ENCODE data around the gene CDH11.

The CDH11 gene

DNA sequence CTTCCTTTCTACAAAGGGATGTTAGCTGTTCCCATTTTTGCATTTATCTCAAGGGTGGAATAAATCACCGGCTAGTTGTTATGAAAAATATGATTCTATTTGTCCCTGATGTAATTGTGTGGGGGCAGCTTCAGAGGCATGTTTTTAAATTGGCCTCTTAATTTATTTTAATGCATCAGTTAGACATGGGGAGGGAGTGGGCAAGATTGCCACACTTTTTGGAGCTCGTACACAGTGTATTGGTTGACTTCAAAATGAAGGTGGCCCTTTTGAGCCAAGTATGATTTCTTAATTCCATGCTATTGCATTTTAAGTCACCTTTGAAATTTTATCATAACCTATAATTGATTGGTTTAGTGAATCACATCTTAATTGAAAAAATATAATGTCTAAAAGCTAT, 223.7 kb downstream of the CDH11 start:
- no peak overlapping the region for H3K4me3 ChIP-seq (replicated peaks; ENCODE audit: insufficient read depth, low read length)
- TF ChIP-seq, protein P1, sequence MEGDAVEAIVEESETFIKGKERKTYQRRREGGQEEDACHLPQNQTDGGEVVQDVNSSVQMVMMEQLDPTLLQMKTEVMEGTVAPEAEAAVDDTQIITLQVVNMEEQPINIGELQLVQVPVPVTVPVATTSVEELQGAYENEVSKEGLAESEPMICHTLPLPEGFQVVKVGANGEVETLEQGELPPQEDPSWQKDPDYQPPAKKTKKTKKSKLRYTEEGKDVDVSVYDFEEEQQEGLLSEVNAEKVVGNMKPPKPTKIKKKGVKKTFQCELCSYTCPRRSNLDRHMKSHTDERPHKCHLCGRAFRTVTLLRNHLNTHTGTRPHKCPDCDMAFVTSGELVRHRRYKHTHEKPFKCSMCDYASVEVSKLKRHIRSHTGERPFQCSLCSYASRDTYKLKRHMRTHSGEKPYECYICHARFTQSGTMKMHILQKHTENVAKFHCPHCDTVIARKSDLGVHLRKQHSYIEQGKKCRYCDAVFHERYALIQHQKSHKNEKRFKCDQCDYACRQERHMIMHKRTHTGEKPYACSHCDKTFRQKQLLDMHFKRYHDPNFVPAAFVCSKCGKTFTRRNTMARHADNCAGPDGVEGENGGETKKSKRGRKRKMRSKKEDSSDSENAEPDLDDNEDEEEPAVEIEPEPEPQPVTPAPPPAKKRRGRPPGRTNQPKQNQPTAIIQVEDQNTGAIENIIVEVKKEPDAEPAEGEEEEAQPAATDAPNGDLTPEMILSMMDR (IDR thresholded peaks at IDR 0.05; ENCODE audit: insufficient read depth, low read length), result no peak
- no peak for TF ChIP-seq POLR2AphosphoS5 (IDR thresholded peaks at IDR 0.05; ENCODE audit: low read depth)
- no peak for TF ChIP-seq GABPA (IDR thresholded peaks at IDR 0.05; ENCODE audit: low read depth)
- TF ChIP-seq, protein P2, sequence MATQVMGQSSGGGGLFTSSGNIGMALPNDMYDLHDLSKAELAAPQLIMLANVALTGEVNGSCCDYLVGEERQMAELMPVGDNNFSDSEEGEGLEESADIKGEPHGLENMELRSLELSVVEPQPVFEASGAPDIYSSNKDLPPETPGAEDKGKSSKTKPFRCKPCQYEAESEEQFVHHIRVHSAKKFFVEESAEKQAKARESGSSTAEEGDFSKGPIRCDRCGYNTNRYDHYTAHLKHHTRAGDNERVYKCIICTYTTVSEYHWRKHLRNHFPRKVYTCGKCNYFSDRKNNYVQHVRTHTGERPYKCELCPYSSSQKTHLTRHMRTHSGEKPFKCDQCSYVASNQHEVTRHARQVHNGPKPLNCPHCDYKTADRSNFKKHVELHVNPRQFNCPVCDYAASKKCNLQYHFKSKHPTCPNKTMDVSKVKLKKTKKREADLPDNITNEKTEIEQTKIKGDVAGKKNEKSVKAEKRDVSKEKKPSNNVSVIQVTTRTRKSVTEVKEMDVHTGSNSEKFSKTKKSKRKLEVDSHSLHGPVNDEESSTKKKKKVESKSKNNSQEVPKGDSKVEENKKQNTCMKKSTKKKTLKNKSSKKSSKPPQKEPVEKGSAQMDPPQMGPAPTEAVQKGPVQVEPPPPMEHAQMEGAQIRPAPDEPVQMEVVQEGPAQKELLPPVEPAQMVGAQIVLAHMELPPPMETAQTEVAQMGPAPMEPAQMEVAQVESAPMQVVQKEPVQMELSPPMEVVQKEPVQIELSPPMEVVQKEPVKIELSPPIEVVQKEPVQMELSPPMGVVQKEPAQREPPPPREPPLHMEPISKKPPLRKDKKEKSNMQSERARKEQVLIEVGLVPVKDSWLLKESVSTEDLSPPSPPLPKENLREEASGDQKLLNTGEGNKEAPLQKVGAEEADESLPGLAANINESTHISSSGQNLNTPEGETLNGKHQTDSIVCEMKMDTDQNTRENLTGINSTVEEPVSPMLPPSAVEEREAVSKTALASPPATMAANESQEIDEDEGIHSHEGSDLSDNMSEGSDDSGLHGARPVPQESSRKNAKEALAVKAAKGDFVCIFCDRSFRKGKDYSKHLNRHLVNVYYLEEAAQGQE (IDR thresholded peaks at IDR 0.05; ENCODE audit: insufficient replicate concordance, low read depth), result no peak
- TF ChIP-seq SPI1 (IDR thresholded peaks at IDR 0.05; ENCODE audit: borderline replicate concordance, low read depth), result no peak
- no peak for DNase-seq (ENCODE audit: low read depth in 1 of 2, low spot score in 1 of 2)
- no peaks in the 10 kb centered on the region for H3K27me3 ChIP-seq (ENCODE audit: insufficient read depth, poor library complexity, severe bottlenecking)
- H3K27ac ChIP-seq (replicated peaks), result no peak overlapping the region
